NCI-H82 treated with DMSO at 0.1 percent for 48 hours (cell line): ENCODE measurements around the gene CCDC74B.
"Not testable (repeated sequence)": the region's sequence is repeated elsewhere in the genome, so short reads cannot be mapped to it uniquely, and the experiment has no call there.

Source experiments
- DNase-seq: peaks from one replicate; lab custom pipeline; 2025; ENCODE audit not compliant: unreplicated experiment; lab: John Stamatoyannopoulos, UW

The CCDC74B gene

DNA sequence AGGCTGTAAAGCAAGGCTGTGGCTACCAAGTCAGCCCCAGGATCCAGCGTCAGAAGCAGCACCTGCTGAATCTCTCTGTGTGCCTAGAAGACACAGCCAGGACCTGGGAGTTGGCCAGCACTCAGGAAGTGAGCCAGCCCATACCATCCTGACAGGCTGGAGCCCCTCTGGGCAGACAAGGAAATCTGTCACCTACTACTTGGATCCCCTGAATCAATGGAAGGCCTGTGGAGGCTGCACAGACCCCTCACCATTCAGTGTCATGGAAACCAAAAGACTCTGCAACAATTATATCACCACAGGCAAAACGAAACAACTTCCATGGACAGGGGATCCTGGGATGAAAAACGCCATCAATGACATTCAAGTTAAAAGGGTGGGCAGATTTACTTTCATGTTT, 21.7 kb upstream of the CCDC74B start:
- not testable (repeated sequence) for DNase-seq

DNA sequence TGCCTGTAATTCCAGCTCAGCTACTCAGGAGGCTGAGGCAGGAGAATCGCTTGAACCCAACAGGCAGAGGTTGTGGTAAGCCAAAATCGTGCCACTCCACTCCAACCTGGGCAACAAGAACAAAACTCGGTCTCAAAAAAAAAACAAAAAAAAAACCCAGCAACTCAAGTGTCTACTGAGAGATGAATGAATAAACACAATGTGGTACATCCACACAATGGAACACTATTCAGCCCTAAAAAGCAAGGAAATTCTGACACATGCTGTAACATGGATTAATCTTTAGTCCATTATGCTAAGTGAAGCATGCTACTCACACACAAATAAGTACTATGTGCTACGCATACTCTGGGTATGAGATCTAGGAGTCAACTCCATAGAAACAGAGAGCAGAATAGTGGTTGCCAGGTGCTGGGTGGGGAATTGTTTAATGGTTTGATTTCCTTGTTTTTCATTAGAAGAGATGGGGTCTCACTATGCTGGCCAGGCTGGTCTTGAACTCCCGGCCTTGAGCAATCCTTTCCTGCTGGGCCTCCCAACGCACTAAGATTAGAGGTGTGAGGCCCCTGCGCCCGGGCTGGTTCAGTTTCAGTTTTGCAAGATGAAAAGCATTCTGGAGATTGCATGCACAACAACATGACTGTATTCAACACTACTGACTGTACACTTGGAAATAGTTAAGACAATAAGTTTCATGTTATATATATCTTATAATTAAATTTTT, 20.5 kb upstream of the CCDC74B start:
- no peak for DNase-seq

DNA sequence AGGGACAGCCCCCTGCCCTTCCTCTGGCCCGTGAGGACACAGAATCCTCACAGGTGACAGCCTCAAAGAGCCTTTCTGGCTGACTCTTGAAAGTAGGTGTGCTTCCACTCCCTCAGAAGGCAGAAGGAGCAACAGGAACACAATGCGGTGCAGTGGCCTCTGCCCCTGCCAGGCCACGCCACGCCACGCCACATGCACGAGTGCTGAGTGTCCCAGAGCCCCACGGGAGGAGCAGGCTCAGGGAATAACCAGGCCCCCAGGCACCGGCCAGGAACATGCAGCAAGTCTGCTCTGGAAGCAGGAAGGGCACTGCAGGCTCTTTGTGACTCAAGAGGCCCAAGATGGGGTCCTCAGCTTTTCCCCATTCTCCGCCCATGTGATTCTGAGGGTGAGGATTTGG, 18.1 kb upstream of the CCDC74B start:
- no peak for DNase-seq

DNA sequence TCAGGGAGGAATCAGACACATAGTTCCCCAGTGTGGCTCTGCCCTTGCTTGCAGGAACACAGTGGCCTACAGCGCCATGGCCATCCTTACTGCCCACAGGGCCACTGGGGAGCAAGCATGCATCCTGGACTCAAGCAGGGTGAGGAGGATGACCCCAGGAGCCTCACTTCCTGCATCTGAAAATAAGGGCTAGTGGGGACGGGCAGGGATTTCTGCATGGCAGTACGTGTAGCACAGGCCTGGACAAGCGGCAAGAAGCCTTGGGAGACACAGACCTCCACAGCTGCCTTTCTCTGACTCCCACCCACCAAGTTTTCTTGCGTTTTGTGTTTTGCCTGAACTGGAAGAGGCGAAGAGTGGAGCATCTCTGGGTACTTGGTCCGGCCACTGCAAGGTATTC, 17.6 kb upstream of the CCDC74B start:
- not testable (repeated sequence) for DNase-seq

DNA sequence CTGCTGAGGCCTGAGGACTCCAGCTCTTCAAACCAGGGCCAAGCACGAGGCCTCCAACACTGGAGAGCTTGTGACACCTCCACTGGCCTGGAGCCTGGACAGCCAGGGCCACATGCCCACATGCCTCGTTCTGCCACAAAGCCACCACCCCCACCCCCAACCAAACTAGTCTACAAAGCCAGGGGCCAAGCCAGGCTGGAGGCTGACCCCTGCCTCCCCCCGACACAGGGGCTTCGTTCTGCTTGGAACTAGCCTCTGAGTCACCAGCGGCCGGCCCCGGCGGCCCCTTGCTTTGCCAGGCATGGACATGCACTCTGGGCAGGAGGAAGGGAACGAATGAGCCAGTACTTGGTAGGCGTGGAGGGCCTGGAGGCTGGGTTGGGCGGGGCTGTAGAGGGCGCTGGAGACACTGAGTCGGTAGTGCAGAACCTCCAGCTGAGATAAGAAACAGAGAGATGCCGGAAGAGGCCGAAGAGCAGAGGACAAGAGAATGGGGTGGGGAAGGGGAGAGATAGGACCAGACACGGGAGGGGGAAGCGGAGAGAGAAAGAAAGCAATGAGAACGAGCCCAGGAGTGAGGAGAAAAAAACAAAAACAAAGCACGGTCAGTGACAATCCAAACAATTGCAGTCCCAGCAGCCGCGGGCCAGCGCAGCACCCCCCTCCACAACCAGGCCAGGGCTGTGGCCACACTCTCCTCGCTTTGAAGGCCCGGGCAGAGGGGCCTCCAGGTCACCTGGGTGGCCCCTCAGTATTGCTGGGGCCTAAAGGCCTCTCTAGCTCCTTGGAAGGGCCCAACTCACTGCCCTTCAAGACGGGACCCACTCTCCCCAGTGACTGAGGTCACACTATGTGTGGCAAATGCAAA, 16.2 kb upstream of the CCDC74B start:
- not testable (repeated sequence) for DNase-seq

DNA sequence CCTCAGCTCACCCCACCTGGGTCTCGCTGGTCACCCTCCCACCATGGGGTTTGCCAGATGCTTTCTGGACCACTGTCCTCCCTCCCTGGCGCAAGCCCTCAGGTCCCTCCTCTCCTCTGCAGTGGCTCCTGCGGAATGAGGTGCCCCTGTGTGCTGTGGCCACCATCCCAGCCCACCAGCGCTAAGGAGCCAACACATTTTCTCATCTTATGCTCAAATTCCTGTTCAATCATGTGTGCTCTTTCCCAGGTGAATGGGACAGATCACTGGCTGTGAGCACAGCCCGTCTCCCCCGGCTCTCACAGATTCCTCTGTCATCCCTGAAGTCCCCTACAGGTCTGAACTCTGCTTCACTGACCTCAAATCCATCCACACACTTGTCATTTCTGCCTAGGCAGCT, 15.2 kb upstream of the CCDC74B start:
- no peak for DNase-seq

DNA sequence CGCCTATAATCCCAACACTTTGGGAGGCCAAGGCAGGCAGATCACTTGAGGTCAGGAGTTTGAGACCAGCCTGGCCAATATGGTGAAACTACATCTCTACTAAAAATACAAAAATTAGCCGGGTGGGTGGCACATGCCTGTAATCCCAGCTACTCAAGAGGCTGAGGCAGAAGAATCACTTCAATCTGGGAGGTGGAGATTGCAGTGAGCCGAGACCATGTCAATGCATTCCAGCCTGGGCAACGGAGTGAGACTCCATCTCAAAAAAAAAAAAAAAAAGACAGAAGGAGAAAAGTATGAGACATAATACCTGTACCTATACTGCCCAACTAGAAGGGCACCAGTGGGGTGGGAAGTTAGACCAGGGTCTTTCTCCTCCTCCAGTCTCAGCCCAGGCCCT, 14.5 kb upstream of the CCDC74B start:
- DNase-seq: not testable (repeated sequence)

DNA sequence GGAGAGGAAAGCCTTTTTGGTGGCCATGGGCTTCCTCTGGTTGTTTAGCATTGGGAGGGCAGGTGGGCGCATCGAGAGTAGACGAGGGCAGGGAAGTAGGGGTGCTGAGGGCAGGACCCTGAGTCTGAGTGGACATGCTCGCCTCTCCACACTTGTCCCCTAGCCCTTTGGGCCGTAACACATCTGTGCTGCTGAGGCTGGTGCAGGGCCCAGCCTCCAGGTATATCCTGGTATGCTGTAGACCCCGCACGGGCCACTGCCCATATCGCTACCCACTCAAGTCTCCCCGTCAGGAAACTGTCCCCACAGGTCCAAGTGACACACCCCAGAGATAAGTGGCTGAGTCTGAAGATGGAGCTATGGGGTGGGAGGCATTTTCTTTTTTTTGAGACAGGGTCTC, 13.7 kb upstream of the CCDC74B start:
- no peak for DNase-seq

DNA sequence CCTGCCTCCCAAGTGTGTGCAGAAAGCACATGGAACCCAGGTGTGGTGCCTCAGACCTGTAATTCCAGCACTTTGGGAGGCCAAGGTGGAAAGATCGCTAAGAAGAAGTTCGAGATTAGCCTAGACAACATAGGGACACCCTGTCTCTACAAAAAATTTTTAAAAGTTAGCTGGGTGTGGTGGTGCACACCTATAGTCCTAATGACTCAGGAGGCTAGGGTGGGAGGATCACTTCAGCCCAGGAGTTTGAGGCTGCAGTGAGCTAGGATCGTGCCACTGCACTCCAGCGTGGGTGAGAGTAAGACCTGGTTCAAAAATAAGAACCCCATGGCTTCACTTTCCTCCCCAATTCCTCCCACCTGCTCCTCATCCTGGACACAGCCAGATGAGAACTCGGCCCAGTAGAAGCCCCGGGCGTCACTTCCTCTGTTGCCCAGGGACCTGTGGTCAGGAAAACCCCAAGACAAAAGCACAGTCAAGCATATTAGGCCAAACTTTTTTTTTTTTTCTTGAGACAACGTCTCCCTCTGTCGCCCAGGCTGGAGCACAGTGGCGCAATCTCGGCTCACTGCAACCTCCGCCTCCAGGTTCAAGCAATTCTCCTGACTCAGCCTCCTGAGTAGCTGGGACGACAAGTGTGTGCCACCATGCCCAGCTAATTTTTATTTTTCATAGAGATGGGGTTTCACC, 13.1 kb upstream of the CCDC74B start:
- DNase-seq: not testable (repeated sequence)

DNA sequence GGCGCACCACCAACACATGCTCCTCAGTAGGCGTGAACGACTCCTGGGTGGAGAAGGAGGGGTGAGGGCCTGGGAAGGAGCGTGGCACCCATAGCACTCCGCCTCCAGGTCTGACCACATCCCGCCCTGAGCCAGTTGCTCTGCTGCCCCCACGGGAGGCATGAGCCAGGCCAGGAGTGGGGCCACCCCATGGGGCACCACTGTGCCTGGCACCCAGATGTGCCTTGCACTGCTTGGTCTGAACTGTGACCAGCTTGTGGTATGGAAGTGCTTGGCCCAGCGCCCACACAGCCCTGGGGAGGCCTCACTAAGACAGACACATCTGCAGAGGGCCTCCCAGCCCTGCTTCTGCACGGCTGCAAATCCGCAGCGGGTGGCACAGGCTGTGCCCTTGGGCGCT, 12.4 kb upstream of the CCDC74B start:
- not testable (repeated sequence) for DNase-seq

DNA sequence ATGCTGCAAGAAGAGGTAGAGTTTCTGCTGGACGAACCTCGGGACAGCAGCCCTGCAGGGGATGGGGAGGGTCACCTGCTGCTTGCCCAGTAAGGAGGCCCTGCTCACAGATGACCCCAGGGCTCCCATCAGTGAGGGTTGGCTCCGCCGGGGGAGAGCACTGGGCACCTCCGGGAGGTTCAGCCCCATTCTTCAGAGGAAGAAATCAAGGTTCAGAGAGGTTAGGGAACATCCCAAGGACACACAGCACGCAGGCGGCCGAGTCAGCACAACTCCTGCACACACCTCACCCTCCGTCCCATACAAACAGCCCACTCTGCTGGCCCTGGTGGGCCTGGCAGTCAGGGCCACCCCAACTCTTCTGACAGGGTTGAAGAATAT, 11.7 kb upstream of the CCDC74B start:
- no peak for DNase-seq

DNA sequence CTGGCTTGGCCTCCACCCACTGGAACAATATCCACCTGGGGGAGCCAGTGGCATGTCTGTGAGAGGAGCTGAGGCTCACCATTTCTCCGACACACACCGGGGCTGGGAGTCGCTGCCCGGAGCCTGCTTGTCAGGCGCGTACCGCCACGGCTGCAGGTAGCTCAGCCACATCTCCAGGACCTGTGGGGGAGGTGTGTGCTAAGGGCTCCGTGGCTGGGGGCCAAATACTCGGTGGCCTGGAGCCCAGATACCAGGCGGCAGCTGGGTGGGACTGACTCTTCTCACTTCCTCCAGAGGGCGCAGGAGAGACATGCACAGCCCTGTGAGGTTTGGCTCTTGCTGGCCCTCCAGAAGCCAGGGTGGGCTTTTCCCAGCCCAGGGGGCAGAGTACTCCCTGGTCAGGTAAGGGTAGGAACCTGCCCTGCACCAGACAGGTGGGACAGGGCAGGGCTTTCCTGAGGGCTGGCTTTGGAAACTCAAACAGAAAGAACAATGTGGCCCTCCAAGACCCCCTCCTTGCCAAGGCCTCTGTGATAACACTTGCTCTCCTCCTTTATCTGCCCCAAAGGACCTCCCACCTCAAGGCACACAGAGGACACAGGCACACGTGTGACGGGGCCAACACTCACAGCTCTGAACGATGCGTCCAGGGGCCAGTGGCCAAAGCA, 11.2 kb upstream of the CCDC74B start:
- DNase-seq: not testable (repeated sequence)

DNA sequence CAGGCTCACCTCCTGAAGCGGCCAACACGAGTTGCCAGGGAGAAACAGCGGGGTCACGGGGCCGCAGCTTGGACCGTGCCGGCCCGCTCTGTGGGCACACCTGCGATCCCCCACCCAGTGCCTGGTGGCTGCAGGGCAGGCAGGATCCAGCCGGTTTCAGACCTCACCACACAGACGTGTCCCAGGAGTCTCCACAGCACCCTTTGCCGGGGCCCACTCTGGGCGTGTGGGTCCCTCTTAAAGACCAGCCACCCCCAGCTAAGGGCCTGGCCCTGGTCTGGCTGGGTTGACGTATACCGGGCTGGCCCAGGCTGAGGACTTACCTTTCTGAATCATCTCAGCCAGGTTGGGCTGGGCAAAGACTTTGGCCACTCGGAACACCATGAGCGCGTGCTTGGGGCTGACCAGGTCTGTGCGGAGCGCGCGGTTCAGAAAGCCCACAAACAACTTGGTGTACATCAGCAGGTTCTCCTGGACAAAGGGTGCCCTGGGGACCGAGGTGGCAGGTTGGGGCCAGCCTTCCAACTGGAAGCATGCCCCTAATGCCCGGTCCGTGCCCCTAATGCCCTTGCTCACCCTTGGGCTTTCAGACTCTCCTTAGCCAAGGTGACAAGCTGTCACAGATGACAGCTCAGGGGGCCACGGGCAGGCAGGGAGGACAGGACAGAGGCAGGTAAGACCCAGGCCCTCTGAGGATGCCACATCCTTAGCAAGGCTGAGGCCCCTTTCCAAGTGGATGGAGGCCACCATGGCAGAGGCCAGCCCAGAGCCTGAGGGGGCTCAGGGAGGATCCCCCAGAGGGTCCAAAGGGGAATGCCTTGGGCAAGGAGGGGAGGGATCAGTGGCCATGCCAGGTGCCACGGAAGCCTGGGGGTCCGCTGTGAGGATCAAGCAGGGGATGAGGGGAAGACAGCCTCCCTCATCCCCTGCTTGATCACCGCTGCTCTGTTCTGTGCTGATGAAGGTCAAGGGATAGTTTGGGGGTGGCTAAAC, 10.2 kb upstream of the CCDC74B start:
- DNase-seq: no peak

DNA sequence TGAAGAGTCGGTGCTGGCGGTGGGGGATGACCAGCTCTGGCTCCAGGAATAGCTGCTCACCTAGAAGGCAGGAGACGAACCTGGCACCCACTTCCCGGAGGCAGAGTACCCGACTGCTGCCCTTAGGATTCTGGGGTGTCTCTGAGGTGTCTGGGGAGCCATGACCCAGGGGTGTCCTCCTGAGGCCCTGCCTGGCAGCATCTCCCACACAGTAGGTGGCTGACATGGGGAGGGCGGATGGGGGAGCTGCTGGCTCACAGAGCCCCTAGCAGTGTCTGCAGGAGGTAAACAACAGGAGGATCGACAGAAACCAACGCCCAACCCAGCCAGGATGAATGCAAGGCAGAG, 9.5 kb upstream of the CCDC74B start:
- DNase-seq: not testable (repeated sequence)

DNA sequence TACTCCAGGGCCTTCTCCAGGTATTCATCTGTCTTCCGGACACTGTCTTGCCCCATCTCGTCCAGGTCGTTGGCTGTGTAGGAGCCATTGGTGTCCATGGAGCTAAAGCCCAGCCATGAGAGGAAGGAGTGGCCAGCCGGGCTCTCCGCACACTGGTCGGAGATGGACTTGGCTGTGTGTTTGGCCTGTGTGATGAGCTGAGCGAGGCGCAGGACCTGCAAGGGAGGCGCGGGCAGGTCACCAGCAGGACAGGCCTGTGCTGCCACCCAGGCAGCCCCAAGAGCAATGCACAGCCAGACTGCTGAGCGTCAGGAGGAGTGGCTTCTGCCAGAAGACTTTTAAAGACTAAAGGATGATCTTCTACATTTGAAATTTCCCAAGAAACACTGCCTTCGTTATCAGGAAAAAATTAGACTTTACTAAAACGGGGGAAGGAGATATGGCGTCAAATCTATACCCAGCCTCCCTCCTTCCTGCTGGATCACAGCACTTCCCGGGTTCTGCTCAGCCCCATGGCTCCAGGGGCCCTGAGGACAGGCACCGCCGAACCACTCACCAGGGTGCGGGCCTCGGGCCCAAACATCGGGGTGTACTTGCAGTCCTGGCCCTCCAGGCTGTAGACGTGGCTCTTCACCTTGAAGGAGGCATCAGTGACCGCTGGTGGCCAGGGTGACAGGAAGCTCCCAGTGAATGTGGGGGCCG, 9.0 kb upstream of the CCDC74B start:
- DNase-seq: not testable (repeated sequence)

DNA sequence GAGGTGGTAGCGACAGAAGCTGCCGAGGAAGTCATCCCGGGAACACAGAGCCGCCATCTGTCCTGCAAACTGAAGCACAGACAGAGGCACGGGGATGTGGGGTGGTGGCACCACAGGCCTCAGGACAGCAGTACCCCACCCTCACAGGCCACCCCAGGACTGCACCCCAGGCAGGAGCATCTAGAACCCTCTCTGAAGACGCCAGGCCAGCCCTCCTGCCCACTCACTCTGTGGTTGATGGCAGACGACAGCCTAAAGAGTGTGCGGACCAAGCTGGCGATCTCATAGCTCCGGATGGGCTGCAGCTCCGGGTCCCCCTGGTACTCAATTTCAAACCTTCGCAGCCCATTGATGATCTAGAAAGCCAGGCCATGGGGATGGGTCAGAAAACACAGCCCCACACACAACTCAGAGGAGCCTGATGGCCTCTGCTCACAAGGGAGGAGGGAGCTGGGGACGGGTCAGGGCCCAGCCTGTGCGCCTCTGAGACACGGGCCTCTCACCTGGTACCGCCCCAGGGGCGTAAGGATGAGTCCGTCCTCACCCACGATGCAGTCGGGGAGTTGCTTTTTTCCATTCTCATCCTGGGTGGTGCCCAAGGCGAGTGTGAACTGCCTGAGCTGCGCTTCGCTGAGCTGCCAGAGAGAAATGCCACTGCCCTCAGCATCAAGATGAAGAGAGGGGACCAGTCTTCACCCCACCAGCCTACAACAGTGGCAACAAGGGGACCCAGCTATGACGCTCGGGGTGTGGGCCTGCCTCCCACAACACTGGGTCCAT, 8.1 kb upstream of the CCDC74B start:
- no peak for DNase-seq

DNA sequence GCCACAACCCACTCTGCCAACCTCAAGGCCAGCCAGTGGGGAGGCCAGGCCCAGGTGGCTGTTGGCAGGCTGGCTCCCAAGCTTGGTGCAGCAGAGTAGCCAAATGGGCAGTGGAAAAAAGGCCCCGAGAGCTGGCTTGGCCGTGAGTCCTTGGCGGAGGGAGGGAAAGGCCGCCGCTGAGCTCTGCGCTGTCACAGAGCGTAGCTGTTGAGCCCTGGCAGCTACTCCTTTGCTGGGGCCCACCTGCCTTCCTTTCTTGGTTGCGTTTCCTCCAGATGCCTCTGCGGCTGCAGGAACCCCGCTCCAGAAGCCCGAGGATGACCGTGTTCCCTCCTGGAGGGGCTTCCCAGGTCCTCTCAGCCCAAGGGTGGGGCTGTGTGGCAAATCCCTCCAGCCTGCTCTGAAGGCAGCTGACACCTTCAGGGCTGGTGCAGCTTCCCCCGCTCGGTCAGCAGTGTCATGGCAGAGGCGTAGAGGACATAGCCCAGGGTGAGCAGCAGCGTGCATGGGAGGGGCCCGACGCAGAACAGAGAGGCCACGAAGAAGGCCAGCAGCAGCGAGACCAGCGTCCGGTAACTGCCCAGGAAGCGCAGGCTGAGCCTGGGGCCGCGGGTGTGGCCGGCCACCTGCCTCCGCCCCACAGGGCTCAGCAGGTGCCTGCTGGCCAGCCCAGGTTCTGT, 7.4 kb upstream of the CCDC74B start:
- not testable (repeated sequence) for DNase-seq

DNA sequence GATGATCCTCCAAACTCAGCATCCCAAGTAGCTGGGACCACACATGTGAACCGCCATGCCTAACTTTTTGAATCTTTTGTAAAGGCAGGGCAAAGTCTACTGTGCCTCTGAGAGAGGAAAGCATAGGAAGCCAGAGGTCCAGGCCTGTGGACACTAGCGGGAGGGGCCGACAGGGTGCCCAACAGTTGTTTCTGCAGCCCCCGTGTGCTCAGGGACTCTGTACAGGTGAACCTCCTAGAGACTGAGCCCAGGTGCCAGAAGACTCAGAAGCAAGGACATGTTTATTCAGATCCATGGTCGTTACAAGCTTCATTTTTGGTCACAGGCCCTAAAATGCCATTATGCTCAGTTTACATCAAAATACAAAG, 6.2 kb upstream of the CCDC74B start:
- not testable (repeated sequence) for DNase-seq
